HG03558 (cell line): ENCODE data around the gene STXBP4.
A peak's percentile ranks its signal among the peaks of the same experiment; 100 is the strongest.

Source experiments
- ATAC-seq: cut with Tn5 transposase; IDR thresholded peaks from one replicate; pipeline ENCODE4 v1.9.1; 2021; ENCODE audit warnings: moderate number of reproducible peaks; ENCODE audit not compliant: unreplicated experiment; ENCODE audit errors: extremely low read depth

STXBP4 gene, protein sequence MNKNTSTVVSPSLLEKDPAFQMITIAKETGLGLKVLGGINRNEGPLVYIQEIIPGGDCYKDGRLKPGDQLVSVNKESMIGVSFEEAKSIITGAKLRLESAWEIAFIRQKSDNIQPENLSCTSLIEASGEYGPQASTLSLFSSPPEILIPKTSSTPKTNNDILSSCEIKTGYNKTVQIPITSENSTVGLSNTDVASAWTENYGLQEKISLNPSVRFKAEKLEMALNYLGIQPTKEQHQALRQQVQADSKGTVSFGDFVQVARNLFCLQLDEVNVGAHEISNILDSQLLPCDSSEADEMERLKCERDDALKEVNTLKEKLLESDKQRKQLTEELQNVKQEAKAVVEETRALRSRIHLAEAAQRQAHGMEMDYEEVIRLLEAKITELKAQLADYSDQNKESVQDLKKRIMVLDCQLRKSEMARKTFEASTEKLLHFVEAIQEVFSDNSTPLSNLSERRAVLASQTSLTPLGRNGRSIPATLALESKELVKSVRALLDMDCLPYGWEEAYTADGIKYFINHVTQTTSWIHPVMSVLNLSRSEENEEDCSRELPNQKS

DNA sequence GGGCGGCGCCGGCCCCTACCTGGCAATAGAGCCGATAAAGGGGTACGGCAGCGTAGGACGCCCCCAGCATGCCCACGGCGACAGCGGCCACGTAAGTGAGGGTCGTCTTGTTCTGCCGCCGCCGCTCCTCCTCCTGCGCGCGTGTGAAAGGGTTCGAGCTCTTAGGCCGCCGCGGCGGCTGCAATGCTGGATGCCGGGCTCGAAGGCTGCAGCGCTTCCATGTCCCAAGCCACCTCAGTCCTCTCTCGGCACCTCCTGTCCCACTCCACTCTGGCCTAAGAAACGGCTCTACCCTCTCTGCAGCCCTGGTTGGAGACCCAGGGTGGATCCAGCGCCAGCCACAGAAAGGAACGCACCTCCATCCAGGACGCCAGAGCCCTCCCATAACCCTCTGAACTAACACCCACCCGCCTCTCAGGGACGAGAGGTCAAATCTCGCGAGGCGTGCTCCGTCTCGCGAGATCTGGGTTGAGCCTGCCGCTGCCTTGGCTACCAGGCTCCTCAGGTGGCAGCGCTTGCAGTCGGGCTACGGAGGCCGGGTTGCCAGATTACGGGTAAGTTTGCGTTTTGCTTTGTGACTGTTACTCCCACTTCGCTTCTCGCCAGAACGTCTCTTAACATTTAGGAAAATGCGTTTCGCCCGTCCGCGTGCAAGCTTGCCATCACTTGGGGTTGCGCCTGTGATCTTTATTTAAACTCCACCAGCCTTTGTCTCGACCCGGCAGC is at the start of gene STXBP4, which contains the start of gene COX11:
Gene STXBP4, plus strand, starts transcription at position 504 of the 726 bp plus-strand sequence. CDS start 17,455 bp downstream, outside the sequence.
Gene COX11, minus strand, starts transcription at position 393 of the 726 bp plus-strand sequence. Its CDS starts 8 bp downstream, at position 385.
- ATAC-seq = peak; percentile 91

DNA sequence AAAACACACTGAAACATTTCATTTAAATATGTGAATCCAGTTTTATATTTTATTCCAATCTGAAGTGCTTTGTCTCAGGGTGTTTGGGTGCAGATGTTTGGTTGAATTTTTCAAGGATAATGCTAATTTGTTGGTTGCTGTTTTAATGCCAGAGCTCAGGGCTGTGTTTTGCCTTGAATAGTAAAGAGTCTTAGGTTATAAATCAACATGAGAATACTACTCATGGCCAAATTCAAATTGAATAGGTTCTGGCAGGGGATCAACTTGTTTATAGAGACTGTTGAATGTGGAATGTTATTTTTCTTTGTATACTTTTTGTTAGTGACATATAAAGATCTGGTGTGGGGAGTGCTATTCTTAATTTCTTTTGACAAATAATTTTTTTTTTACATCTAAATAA is 49.1 kb upstream of the STXBP4 start:
- no peak for ATAC-seq

DNA sequence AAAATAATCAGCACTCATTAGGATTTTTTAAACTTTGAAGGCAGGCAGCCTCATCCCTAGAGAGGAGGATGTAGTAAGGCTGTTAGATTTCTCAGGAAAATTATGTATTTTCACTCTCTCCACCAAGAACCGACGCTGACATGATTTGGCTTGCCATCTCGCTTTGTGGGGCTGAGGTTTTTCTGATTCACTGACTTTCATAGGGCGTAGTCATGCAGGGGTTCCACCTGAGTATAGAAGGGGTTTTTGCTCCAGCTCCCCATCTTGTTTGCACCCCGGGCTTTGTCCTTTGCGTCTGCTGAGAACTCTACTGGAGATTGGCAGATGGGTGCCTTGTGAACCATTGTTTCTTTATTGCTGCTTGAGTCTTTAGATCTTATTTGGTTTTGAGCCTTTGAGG is 47.7 kb upstream of the STXBP4 start:
- no peak for ATAC-seq

GRCh38 chr17:54924405-54924804 is 44.2 kb upstream of the STXBP4 start:
- no peak for ATAC-seq

DNA sequence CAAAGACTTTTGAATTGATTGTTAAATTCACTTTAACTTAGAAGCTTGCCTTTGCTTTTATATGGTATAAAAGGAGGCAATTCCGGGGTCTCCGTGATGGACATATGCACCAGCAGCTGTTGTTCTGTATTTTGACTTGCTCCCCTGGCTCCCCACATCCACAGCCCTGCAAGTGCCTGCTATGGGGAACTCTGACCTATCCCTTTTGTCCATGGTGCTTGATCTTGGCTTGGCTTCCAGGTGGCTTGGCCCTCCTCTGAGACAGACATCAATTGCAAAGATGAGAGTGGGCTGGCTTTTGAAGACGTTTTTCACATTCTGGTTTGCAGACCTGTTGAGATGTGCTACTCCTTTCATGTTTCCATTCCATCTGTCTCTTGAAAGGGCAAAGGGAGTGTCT is 41.0 kb upstream of the STXBP4 start:
- no peak for ATAC-seq

DNA sequence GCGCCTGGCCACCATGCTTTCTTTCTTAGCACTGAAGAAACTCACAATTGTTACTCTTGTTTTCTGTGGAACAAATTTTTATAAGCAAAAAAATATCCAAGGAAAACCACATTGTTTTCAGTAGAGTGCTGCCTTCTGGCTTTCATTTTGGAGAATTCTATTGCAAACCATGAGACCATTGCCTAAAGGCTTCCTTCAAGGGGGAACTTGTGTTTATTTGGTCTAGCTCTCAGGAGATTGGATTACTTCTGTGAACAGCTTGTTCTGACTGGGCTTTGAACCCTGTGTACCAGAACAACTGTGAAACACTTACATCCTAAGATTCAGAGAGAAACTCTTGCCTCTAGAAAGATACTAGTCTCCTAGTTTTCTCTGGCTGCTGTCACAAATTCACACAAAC is 35.9 kb upstream of the STXBP4 start:
- ATAC-seq = no peak

GRCh38 chr17:54933921-54934320 is 34.6 kb upstream of the STXBP4 start:
- ATAC-seq = no peak

DNA sequence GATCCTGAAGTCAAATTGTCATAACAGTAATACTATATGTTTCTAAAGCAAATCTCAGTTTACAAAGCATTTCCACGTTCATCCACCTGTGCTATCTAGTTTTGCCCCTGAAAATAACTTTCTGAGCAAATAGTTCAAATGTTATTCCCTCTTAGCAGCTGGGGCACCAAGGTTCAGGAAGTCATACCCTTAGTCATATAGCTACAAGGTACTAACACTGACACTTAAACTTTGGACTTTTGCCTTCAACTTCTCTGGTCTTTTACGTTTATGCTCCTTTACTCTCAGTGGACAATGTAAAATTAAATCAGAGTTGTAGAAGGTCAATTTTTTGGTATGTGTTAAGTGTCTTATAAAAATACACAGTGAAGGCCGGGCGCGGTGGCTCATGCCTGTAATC is 33.1 kb upstream of the STXBP4 start:
- ATAC-seq = no peak

GRCh38 chr17:54937018-54937417 is 31.5 kb upstream of the STXBP4 start:
- ATAC-seq = no peak

DNA sequence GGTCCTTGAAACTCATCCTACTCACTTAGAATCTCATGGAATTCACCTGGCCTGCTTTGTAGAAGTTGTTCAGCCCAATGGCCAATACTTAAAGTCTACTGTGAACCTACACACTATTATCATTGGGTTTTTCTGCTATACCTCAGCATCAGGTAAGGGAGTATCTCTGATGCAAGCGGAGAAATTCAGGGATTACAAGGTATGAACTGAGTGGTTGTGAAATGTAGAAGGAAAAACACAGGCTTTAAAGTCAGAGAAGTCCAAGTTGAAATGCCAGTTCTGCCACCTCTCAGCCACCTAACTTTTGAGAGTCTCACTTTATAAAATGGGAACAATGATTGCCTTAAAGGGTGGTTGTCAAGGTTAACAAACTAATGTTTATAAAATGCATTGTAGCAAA is 31.1 kb upstream of the STXBP4 start:
- no peak for ATAC-seq

- ATAC-seq = no peak
These were observed 27.3 kb upstream of the STXBP4 start for GRCh38 chr17:54941285-54941684.

DNA sequence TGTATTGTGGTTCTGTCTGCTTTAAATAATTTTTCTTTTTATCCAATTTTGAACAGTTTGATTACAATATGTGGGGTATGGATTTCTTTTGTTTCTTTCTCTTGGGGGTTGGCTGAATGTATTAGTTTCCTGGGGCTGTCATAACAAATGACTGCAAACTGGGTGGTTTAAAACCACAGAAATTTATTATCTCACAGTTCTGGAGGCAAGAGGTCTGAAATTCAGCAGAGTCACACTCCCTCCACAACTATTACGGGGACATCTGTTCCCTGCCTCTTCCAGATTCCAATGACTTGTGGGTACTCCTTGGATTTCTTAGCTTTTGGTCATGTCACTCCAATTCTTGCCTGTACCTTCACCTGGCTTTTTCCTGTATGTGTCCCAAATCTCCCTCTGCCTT is 23.8 kb upstream of the STXBP4 start:
- no peak for ATAC-seq

DNA sequence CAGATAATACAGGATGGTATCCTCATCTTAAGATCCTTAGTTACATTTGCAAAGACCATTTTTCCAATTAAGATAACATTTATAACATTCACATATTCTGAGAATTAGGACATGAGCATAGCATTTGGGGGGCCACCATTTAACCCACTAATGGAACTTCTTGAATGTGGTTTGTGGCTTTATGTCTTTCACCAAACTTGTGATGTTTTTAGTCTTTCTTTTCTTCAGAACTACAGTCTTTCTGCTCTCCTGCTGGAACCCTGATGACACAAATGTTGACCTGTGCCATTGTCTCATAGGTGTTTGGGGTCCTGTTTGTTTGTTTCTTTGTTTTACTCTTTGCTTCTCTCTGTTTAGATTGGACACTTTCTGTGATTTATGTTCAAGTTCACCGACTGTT is 23.3 kb upstream of the STXBP4 start:
- ATAC-seq = no peak

- no peak for ATAC-seq
These were observed 22.9 kb upstream of the STXBP4 start for GRCh38 chr17:54945671-54946070.

- no peak for ATAC-seq
These were observed 21.2 kb upstream of the STXBP4 start for GRCh38 chr17:54947396-54947795.

GRCh38 chr17:54948380-54948779 is 20.2 kb upstream of the STXBP4 start:
- ATAC-seq = no peak

- ATAC-seq = no peak
These were observed 18.4 kb upstream of the STXBP4 start for GRCh38 chr17:54950116-54950515.

GRCh38 chr17:54951286-54951685 is 17.3 kb upstream of the STXBP4 start:
- ATAC-seq = no peak

GRCh38 chr17:54956791-54957190 is 11.8 kb upstream of the STXBP4 start:
- no peak for ATAC-seq

DNA sequence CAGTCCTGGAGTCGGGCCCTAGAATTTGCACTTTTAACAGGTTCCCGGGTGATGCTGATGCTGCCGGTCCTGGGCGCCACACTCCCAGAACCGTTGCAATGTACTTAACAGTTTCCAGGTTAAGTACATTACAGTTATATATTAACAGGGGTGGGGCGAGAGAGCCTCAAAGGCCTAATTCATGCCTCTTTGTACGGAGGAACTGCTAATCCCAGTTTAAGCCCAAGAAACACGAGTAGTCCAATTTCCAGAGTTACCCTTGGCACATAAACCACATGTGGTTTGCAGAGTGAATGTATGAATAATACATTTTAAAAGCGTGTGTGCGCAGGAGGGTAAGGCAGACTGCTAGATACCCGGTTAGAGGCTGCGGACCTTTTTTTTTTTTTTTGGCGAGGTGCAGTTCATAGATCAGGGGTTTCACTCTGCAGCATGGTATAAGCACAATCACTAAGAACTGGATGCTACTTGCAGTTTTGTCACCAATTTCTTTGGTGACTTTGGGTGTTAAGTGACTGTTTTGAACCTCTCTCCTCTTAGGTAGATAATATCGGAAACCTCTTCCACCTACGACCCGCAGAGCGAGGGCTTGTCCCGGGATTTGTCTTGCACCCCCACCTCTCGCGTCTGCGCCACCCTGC is 824 bp upstream of the STXBP4 start:
- ATAC-seq = peak; percentile 11

- peak; percentile 8 for ATAC-seq
These were observed 395 bp downstream of the STXBP4 start for GRCh38 chr17:54968988-54969332.
